MM.1S (cell line): ENCODE results near the gene PRR36.
"Not testable (repeated sequence)": the region's sequence is repeated elsewhere in the genome, so short reads cannot be mapped to it uniquely, and the experiment has no call there.

Experiments
- EZH2phosphoT487 ChIP-seq: fragments of 300-600 bp; sonication (generic); IDR thresholded peaks from 2 replicates; pipeline ENCODE4 v1.6.1; 2018; ENCODE audit warnings: antibody characterized with exemption, low read length
- TF ChIP-seq, protein P1 (sequence below): fragments of 300-600 bp; sonication (generic); IDR thresholded peaks from 2 replicates; pipeline ENCODE4 v1.5.1; 2016; ENCODE audit warnings: antibody characterized with exemption, low read length, mixed read lengths

DNA sequence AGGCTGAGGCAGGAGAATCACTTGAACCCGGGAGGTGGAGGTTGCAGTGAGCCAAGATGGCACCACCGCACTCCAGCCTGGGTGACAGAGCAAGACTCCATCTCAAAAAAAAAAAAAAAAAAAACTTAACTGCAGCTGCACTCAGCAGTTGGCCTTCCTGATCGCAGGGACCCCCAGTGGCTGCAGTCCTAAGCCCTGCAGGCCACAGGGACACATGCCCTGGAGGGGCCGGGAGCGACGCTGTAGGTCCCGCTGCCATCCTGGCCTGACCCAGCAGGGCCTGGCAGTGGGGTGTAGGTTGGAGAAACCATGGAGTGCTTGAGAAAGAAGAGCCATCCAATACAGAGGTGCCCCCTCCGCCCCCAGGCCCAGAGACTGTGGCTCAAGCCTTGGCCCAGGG, 15.1 kb downstream of the PRR36 start:
- TF ChIP-seq, protein P1, sequence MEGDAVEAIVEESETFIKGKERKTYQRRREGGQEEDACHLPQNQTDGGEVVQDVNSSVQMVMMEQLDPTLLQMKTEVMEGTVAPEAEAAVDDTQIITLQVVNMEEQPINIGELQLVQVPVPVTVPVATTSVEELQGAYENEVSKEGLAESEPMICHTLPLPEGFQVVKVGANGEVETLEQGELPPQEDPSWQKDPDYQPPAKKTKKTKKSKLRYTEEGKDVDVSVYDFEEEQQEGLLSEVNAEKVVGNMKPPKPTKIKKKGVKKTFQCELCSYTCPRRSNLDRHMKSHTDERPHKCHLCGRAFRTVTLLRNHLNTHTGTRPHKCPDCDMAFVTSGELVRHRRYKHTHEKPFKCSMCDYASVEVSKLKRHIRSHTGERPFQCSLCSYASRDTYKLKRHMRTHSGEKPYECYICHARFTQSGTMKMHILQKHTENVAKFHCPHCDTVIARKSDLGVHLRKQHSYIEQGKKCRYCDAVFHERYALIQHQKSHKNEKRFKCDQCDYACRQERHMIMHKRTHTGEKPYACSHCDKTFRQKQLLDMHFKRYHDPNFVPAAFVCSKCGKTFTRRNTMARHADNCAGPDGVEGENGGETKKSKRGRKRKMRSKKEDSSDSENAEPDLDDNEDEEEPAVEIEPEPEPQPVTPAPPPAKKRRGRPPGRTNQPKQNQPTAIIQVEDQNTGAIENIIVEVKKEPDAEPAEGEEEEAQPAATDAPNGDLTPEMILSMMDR: not testable (repeated sequence)
- not testable (repeated sequence) for TF ChIP-seq EZH2phosphoT487
